ENCODE measurements around the gene FOXP1. TPM values are rescaled to one million over a fixed set of nuclear protein-coding genes. Genes with fewer than 3 reads are reported as not detected.

FOXP1 gene
- total RNA-seq, 1 donor from 2014 or later: 70.2 TPM

GRCh38 chr3:71229905-71230657 lies 353.4 kb downstream of the FOXP1 start:
- no peak for ATAC-seq

DNA sequence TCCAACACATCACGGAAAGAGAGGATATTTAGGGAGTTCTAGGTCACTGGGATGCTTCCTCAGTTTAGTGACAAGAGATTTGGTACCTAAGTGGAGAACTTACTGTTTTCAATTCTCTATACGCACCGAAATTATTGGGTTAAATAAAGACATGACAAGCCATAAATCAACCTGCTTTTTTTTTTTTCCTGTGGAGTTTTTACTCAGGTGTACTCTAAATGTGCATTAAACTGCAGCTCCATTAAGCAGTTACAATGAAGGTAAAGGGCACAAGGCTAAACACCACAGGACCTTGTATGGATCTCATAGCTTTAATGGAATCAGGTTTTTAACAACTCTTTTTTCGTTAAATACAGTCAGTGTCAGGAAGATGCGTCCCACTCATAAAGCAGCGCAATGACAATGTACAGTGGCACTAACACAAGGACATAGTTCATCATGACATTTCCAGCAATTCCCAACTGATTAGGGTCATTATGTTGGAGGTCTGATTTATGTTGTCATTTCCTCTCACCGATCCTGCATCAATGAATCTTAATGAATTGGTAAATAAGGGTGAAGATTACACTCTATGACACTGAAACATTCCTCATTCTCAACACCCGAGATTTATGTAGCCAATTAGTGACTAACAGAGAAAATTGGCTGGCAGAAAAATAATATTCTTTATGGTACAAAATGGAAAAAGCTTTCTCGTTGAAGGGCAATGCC lies 355.2 kb downstream of the FOXP1 start:
- ATAC-seq: no peak

GRCh38 chr3:71227270-71227661 lies 356.3 kb downstream of the FOXP1 start:
- no peak for ATAC-seq

GRCh38 chr3:71226565-71227269 lies 356.8 kb downstream of the FOXP1 start:
- ATAC-seq: peak; percentile 43

GRCh38 chr3:71225951-71226564 lies 357.5 kb downstream of the FOXP1 start:
- ATAC-seq: no peak

GRCh38 chr3:71225002-71225684 lies 358.4 kb downstream of the FOXP1 start:
- ATAC-seq: no peak

- no peak for ATAC-seq
These were observed 363.5 kb downstream of the FOXP1 start for GRCh38 chr3:71219744-71220638.

- ATAC-seq: no peak
These were observed 365.0 kb downstream of the FOXP1 start for GRCh38 chr3:71218508-71218907.

- ATAC-seq: no peak
These were observed 365.8 kb downstream of the FOXP1 start for GRCh38 chr3:71217640-71218222.

DNA sequence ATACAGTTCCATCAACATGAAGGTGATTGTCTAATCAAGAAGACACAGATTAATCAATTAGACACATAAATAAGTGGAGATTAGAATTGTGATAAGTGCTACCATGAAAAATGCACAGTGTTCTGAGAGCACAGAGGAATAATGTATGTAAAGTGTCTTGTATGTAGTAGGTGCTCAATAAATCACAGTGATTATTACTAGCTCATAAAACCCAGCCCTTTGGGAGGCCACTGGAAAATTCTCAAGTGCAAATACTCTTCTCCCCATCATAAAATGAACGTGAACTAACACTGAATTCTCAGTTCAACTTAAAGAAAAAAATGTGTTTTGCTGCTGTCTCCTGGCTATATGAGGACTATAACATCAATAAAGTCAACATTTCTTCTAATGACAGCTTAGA lies 368.2 kb downstream of the FOXP1 start:
- ATAC-seq: no peak

DNA sequence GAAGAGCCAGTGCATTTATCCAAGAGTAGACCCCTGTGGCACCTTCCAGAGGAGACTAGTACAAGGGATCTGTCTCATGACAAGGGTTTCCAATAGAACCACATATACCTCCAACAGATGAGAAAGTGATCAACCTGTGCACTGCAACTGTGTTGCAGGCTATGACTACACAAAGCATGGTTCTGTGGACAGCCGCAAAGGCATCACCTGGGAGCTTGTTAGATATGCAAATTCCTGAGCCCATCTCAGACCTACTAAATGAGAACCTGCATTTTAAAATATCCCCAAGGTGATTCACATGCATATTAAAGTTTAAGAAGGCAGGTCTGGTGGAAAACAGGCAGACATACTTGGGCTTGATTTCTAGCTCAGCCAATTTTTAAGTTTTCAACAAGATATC lies 368.7 kb downstream of the FOXP1 start:
- no peak for ATAC-seq

DNA sequence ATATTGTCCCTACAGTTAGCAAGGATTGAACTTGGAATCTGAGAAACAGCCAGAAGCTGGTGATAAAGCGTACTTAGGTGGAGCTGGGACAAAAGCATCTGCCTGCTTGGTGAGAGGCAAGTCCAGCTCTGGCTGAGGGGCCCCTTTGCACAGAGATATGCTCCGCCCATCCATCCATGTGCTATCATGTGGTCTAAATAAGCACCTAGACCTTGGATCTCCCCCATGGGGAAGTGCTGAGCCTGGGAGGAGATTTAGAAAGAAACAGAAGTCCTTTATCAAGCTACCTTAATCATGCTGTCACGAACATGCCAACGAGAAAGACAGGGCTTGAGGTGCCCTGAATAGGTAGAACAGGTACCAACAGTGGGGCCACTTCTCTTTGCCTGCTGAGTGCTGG lies 369.5 kb downstream of the FOXP1 start:
- ATAC-seq: no peak

DNA sequence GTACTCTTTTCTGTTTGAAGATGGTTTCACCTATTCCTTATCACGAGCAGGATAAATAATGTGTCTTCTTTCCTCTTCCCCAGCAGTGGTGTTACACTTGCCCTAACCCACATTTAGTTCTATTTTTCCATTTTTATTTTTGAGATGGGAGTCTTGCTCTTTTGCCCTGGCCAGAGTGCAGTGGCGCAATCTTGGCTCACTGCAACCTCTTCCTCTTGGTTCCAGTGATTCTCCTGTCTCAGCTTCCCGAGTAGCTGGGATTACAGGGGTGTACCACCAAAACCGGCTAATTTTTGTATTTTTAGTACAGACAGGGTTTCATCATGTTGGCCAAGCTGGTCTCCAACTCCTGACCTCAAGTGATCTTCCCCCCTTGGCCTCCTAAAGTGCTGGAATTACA lies 372.4 kb downstream of the FOXP1 start:
- ATAC-seq: no peak

DNA sequence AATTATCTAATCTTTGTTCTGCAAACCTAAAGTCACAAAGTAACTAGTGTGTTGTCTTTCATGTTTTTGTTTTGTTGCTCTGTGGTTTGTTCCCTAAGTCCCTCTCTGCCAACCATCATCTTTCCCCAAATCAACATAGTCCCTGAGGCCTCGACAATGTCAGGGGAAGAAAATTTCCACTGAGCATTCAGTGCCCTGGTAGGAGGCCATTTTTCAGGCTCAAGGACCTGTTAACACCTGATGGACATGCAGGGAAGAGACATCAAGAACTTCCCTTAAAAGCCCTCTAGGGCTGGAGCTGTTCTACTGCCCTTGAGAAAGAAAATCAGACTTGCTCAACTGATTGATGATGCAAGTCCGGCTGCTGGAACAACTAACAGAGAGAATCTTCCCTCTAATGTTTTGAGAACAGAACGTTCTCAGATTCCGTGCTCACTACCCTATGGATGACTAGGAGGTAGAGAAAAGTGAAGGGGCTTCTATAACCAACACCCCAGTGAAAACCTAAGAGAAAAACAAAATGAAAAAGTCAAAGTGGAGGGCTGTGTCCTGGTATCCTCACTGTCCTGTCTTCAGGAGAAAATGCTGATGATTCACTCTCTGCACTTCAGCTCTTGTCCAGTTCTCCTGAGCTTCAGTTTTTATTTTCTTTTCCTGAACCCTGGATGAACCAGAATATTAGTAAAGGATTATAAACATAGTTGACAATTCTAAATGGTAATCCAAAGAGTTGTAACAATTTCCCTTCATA lies 373.1 kb downstream of the FOXP1 start:
- no peak for ATAC-seq

GRCh38 chr3:71208211-71209095 lies 375.1 kb downstream of the FOXP1 start:
- ATAC-seq: no peak

GRCh38 chr3:71207632-71208031 lies 375.9 kb downstream of the FOXP1 start:
- no peak for ATAC-seq

GRCh38 chr3:71206305-71207165 lies 377.0 kb downstream of the FOXP1 start:
- ATAC-seq: no peak

Data from esophagus mucosa (tissue), 1 donor.